HG03139 (cell line): ENCODE measurements around the gene CPNE2.

Source experiments
- ATAC-seq: cut with Tn5 transposase; IDR thresholded peaks from one replicate; pipeline ENCODE4 v1.9.1; 2021; ENCODE audit not compliant: unreplicated experiment

The CPNE2 gene

GRCh38 chr16:57123974-57124674 is 31.7 kb downstream of the CPNE2 start:
- no peak for ATAC-seq

- no peak for ATAC-seq
Observed at GRCh38 chr16:57125376-57125775, 33.0 kb downstream of the CPNE2 start.

GRCh38 chr16:57125969-57126368 is 33.6 kb downstream of the CPNE2 start:
- no peak for ATAC-seq

GRCh38 chr16:57126411-57126810 is 34.0 kb downstream of the CPNE2 start:
- ATAC-seq = no peak

GRCh38 chr16:57127037-57127763 is 34.8 kb downstream of the CPNE2 start:
- ATAC-seq = no peak

- ATAC-seq = no peak
Observed at GRCh38 chr16:57127836-57128235, 35.5 kb downstream of the CPNE2 start.

- ATAC-seq = no peak
Observed at GRCh38 chr16:57128771-57129389, 36.5 kb downstream of the CPNE2 start.

GRCh38 chr16:57130950-57131321 is 38.6 kb downstream of the CPNE2 start:
- ATAC-seq = no peak

- no peak for ATAC-seq
Observed at GRCh38 chr16:57131351-57131970, 39.1 kb downstream of the CPNE2 start.

- no peak for ATAC-seq
Observed at GRCh38 chr16:57132470-57132869, 40.1 kb downstream of the CPNE2 start.

GRCh38 chr16:57133031-57133430 is 40.6 kb downstream of the CPNE2 start:
- ATAC-seq = no peak

- ATAC-seq = no peak
Observed at GRCh38 chr16:57133886-57134285, 41.5 kb downstream of the CPNE2 start.

- ATAC-seq = no peak
Observed at GRCh38 chr16:57134982-57135381, 42.6 kb downstream of the CPNE2 start.

GRCh38 chr16:57137043-57137442 is 44.7 kb downstream of the CPNE2 start:
- no peak for ATAC-seq

- no peak for ATAC-seq
Observed at GRCh38 chr16:57137566-57138273, 45.3 kb downstream of the CPNE2 start.

GRCh38 chr16:57138281-57138935 is 46.0 kb downstream of the CPNE2 start:
- ATAC-seq = no peak

GRCh38 chr16:57140931-57141668 is 48.7 kb downstream of the CPNE2 start:
- no peak for ATAC-seq

GRCh38 chr16:57141822-57142631 is 49.6 kb downstream of the CPNE2 start:
- no peak for ATAC-seq
